Measurements from ENCODE around the gene SLC16A6.

GRCh38 chr17:68299817-68300216 is 8.9 kb upstream of the SLC16A6 start:
- TF ChIP-seq EZH2 (IDR thresholded peaks at IDR 0.05; ENCODE audit: borderline replicate concordance, low read length), result no peak
- TF ChIP-seq CTCF (conservative IDR thresholded peaks at IDR 0.05 in 1 of 2, IDR thresholded peaks at IDR 0.05 in 1 of 2; ENCODE audit: extremely low read depth in 1 of 2, insufficient read depth in 1 of 2, low read depth in 1 of 2, low read length in 2 of 2), result no peak
